GM12801 (cell line): Measurements from ENCODE around the gene TIPIN.

Experiments
- CTCF ChIP-seq: IDR thresholded peaks from one replicate; pipeline ENCODE4 v1.5.1; 2011; ENCODE audit warnings: control low read depth; ENCODE audit not compliant: insufficient read length; ENCODE audit errors: extremely low read depth

TIPIN gene

GRCh38 chr15:66401130-66402021 lies 44.9 kb upstream of the TIPIN start:
- TF ChIP-seq CTCF: no peak

- TF ChIP-seq CTCF: no peak
These were observed 43.9 kb upstream of the TIPIN start for GRCh38 chr15:66400351-66400774.

GRCh38 chr15:66399276-66399675 lies 42.8 kb upstream of the TIPIN start:
- no peak for TF ChIP-seq CTCF

GRCh38 chr15:66394915-66395314 lies 38.4 kb upstream of the TIPIN start:
- no peak for TF ChIP-seq CTCF

GRCh38 chr15:66394472-66394871 lies 38.0 kb upstream of the TIPIN start:
- TF ChIP-seq CTCF: no peak

GRCh38 chr15:66390678-66391077 lies 34.2 kb upstream of the TIPIN start:
- no peak for TF ChIP-seq CTCF

GRCh38 chr15:66389859-66390381 lies 33.4 kb upstream of the TIPIN start:
- TF ChIP-seq CTCF: no peak
